GM18517 (cell line): Measurements from ENCODE around the gene YTHDC2.

Experiments
- ATAC-seq: cut with Tn5 transposase; IDR thresholded peaks from one replicate; pipeline ENCODE4 v1.9.1; 2021; ENCODE audit warnings: mild to moderate bottlenecking, moderate library complexity; ENCODE audit not compliant: unreplicated experiment

The YTHDC2 gene

DNA sequence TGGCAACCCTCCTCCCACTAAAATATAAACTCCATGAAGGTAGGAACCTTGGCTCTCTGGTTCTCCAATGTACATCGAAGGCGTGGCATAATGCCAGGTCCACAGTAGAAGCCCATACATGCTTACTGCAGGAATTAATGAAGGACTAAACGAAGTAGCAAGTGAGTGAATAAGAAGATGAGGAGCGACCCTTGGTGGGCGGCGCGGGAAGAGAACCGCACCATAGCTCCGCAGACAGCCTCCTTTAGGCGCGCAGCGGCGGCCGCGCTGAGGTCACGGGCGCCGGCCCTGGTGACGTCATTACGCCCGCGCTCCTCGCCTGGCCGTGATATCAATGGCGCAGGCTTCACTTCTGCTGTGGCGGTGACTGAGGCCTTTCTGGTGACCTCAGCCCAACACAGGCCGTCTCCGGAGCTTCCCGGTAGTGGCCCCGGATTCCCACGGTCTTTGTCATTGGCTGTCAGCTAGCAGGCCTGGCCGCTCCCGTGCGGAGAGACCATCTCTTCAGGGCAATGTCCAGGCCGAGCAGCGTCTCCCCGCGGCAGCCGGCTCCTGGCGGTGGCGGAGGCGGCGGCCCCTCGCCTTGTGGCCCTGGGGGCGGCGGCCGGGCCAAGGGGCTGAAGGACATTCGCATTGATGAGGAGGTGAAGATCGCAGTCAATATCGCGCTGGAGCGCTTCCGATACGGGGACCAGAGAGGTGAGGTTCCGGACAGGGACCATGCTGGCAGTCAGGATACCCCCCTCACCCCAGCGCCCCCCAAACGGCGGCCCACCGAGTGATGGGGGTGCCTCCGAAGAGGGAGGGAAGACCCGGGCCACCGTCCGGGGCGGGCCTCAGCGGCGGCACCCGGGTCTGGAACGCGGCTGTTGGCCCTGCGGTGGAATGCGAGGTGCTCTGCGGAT lies at the start of gene YTHDC2:
YTHDC2 (plus strand) TSS at position 311 of the 905 bp plus-strand sequence; CDS start at position 513, 202 bp downstream.
- ATAC-seq = peak; percentile 96

GRCh38 chr5:113474100-113474728 lies 39.3 kb upstream of the YTHDC2 start:
- ATAC-seq = no peak

- ATAC-seq = no peak
Observed at GRCh38 chr5:113478691-113479090, 34.8 kb upstream of the YTHDC2 start.

GRCh38 chr5:113480243-113480642 lies 33.3 kb upstream of the YTHDC2 start:
- ATAC-seq = no peak

GRCh38 chr5:113487416-113487780 lies 26.1 kb upstream of the YTHDC2 start:
- ATAC-seq = no peak

GRCh38 chr5:113487781-113488644 lies 25.5 kb upstream of the YTHDC2 start, which contains the start of gene MCC:
Gene MCC, minus strand, starts transcription at chr5:113488453.
- ATAC-seq = no peak

- no peak for ATAC-seq
Observed at GRCh38 chr5:113488645-113489184, 24.8 kb upstream of the YTHDC2 start.

DNA sequence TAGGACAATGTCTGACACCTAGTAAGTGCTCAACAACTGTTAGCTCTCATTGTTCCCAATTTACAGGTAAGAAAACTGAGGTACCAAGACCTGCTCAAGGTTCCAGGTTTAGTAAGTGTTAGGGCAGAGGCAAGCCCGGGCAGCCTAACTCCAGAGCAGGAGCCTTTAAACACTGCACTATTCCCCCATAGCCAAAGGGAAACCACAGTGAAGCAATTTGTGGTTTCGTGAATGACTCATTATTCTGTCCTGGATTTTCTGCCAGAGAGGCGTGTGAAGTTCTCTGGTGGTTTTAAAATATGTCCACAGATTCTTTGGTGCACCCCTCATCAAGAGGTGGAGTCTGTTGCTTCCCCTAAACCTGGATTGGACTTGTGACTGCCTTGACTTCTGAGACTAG lies 24.2 kb upstream of the YTHDC2 start:
- no peak for ATAC-seq

- ATAC-seq = no peak
Observed at GRCh38 chr5:113490317-113490716, 23.2 kb upstream of the YTHDC2 start.

GRCh38 chr5:113491022-113491421 lies 22.5 kb upstream of the YTHDC2 start:
- no peak for ATAC-seq

DNA sequence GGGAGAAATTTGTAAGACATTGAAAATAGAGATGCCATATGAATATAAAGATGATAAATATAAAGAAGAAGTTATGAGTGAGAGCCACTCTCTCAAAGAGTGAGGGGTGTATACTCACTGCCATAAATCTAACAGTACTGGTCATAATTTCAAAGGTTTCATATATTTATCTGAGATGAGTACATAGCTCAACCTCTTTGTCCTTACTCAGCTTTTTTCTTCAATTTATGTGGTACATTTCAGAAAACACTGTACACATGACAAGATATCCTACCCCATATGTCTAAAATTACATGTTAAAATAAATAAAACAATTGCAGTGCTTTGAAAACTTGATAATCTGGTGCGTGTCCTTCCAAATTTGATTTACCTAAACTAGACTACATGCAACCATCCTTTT lies 20.0 kb upstream of the YTHDC2 start:
- no peak for ATAC-seq

GRCh38 chr5:113495422-113495841 lies 18.1 kb upstream of the YTHDC2 start:
- ATAC-seq = no peak

GRCh38 chr5:113502073-113502472 lies 11.4 kb upstream of the YTHDC2 start:
- ATAC-seq = no peak

DNA sequence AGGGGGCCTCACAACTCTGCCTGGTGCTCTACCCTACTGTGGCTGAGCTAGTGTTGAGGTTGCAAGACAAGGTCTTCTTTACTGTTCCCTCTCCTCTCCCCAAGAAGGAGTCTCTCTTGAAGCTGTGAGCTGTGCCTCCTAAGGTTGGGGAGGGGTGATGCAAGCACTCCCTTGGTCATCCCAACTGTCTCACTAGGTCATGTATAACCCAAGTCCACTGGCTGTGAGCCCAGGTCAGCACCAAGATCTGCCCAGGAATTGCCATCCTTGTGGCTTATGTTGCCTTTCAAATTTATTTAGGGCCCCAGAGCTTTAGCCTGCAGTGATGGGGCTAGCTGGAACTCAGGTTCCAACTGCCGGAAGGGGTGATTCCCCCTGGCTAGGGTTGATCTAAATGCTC lies 10.3 kb upstream of the YTHDC2 start:
- no peak for ATAC-seq

DNA sequence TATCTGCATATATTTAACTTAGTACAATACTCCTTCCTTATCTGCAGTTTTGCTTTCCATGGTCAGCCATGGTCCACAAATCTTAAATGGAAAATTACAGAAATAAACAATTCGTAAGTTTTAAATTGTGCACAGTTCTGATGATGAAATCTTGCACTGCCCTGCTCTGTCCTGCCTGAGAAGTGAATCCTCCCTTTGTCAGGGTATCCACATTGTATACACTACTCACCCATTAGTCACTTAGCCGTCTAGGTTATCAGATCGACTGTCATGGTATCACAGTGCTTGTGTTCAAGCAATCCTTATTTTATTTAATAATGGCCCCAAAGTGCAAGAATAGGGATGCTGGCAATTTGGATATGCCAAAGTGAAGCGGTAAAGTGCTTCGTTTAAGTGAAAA lies 8.3 kb upstream of the YTHDC2 start:
- ATAC-seq = no peak

DNA sequence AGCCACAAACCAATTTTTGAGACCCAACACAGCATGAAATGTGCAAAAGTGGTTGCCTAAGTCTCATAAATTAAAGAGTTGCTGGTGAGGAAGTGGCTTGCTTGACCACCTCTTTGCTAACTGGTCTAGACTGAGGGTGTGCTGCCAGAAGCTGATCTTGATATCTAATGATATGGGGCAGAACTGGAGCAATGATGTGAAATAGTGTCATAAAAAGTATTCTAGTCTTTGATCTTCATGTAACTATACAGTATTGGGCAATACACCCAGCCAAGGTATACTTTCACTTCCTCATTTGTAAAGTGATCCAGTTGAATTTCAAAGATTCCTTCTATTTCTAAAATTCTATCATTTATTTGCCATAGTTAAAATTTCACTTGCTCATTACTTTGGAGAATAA lies 5.9 kb upstream of the YTHDC2 start:
- ATAC-seq = no peak

GRCh38 chr5:113508756-113509155 lies 4.7 kb upstream of the YTHDC2 start:
- ATAC-seq = no peak

DNA sequence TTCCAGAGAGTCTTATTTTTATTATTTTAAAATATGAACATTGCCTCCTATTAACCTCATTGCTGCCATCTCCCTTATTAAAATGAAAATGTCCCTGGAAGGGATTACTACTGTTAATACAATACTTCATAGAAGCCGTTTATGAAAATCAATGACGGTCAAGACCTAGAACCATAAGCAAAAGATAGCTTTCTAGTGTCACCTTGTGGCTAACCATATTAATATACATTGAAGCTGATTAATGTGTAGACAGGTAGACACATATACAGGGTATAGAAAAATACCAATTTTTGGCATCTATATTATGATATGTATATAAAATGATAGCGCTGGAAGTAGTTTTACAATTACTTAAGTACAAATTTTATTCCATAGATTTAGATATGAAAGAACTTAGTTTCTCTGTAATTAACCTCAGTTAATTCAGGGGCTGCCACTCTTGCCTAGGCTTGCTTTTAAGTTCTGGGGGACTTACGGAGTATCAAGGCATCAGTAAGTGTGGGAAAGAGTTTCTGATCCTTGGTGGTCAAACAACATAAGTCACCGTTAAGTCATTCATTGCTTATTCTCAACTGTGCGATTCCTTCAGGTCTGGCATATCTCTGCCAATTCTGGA lies 2.5 kb upstream of the YTHDC2 start:
- no peak for ATAC-seq

DNA sequence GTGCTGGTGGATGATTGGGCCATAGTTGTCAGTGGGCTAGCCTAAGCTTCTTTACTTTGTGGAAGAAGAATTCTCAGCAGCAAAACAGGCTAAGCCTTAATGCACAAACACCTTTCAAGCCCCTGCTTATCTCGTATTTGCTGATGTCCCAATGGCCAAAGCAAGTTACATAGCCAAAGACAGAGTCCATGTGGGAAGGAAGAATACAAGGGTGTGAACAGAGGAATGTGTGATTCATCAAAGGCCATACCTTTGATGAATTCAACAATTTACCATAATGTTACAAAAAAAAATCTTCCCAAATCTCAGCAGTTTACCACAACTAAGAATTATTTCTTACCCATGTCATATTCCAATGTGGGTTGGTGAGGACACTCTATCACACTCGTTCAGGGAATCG lies 1.2 kb upstream of the YTHDC2 start:
- no peak for ATAC-seq

GRCh38 chr5:113514289-113514635 lies 768 bp downstream of the YTHDC2 start:
- peak; percentile 0 for ATAC-seq

GRCh38 chr5:113518884-113519283 lies 5.4 kb downstream of the YTHDC2 start:
- no peak for ATAC-seq
